ENCODE data around the gene C11orf58.

C11orf58 gene

GRCh38 chr11:16738193-16738946 is at the start of gene C11orf58:
TSS of gene C11orf58 (plus strand) at chr11:16738647. CDS start at chr11:16738779, 132 bp downstream.
- TF ChIP-seq ZNF274 (IDR thresholded peaks at IDR 0.05; ENCODE audit: low read depth, low read length), result no peak

GRCh38 chr11:16690086-16690485 is 48.4 kb upstream of the C11orf58 start:
- no peak for TF ChIP-seq ZNF274 (IDR thresholded peaks at IDR 0.05; ENCODE audit: low read depth, low read length)
- H3K4me3 ChIP-seq (ENCODE audit: low read length), result no peak overlapping the region

More at GRCh38 chr11:16738193-16738946, at the start of gene C11orf58:
- H3K4me3 ChIP-seq (ENCODE audit: low read length), result peak within 1 kb of the TSS; percentile 100

GRCh38 chr11:16703795-16704194 is 34.7 kb upstream of the C11orf58 start:
- no peak for TF ChIP-seq ZNF274 (IDR thresholded peaks at IDR 0.05; ENCODE audit: low read depth, low read length)

GRCh38 chr11:16713594-16713993 is 24.9 kb upstream of the C11orf58 start:
- H3K4me3 ChIP-seq (ENCODE audit: low read length), result no peak overlapping the region
- TF ChIP-seq ZNF274 (IDR thresholded peaks at IDR 0.05; ENCODE audit: low read depth, low read length), result no peak

More at GRCh38 chr11:16703795-16704194, 34.7 kb upstream of the C11orf58 start:
- H3K4me3 ChIP-seq (ENCODE audit: low read length), result no peak overlapping the region

- no peak overlapping the region for H3K4me3 ChIP-seq (ENCODE audit: low read length)
- no peak for TF ChIP-seq ZNF274 (IDR thresholded peaks at IDR 0.05; ENCODE audit: low read depth, low read length)
Observed at GRCh38 chr11:16722581-16723344, 15.7 kb upstream of the C11orf58 start.

GRCh38 chr11:16727806-16728205 is 10.6 kb upstream of the C11orf58 start:
- no peak for TF ChIP-seq ZNF274 (IDR thresholded peaks at IDR 0.05; ENCODE audit: low read depth, low read length)
- H3K4me3 ChIP-seq (ENCODE audit: low read length), result no peak overlapping the region

GRCh38 chr11:16737818-16738192 is 642 bp upstream of the C11orf58 start:
- peak overlapping the region; percentile 100 for H3K4me3 ChIP-seq (ENCODE audit: low read length)
- no peak for TF ChIP-seq ZNF274 (IDR thresholded peaks at IDR 0.05; ENCODE audit: low read depth, low read length)

- H3K4me3 ChIP-seq (ENCODE audit: low read length), result peak overlapping the region; percentile 100
- TF ChIP-seq ZNF274 (IDR thresholded peaks at IDR 0.05; ENCODE audit: low read depth, low read length), result no peak
Observed at GRCh38 chr11:16738947-16739815, 734 bp downstream of the C11orf58 start.

- H3K4me3 ChIP-seq (ENCODE audit: low read length), result no peak overlapping the region; the same call in 1 of the 2 replicates
Observed at GRCh38 chr11:16741473-16741872, 3.0 kb downstream of the C11orf58 start.

GRCh38 chr11:16743478-16743877 is 5.0 kb downstream of the C11orf58 start:
- no peak overlapping the region for H3K4me3 ChIP-seq (ENCODE audit: low read length)
- TF ChIP-seq ZNF274 (IDR thresholded peaks at IDR 0.05; ENCODE audit: low read depth, low read length), result no peak

More at GRCh38 chr11:16741473-16741872, 3.0 kb downstream of the C11orf58 start:
- TF ChIP-seq ZNF274 (IDR thresholded peaks at IDR 0.05; ENCODE audit: low read depth, low read length), result no peak

- TF ChIP-seq ZNF274 (IDR thresholded peaks at IDR 0.05; ENCODE audit: low read depth, low read length), result no peak
- H3K4me3 ChIP-seq (ENCODE audit: low read length), result no peak overlapping the region
Observed at GRCh38 chr11:16744128-16744725, 5.8 kb downstream of the C11orf58 start.

GRCh38 chr11:16745950-16746605 is 7.6 kb downstream of the C11orf58 start:
- H3K4me3 ChIP-seq (ENCODE audit: low read length), result no peak overlapping the region
- no peak for TF ChIP-seq ZNF274 (IDR thresholded peaks at IDR 0.05; ENCODE audit: low read depth, low read length)

GRCh38 chr11:16749092-16749491 is 10.6 kb downstream of the C11orf58 start:
- no peak overlapping the region for H3K4me3 ChIP-seq (ENCODE audit: low read length)
- TF ChIP-seq ZNF274 (IDR thresholded peaks at IDR 0.05; ENCODE audit: low read depth, low read length), result no peak
